Caco-2 (cell line): ENCODE data around the gene ILF2. TPM values are rescaled to one million over a fixed set of nuclear protein-coding genes. Genes with fewer than 3 reads are reported as not detected.

Experiments
- BruUV-seq: library from RNA; stranded (reverse); fragments of 400-500 nt; replicated peaks from 2 replicates; lab custom pipeline; 2021; lab: Mats Ljungman, UMichigan
- CTCF ChIA-PET: fragments of 300-600 bp; sonication (Branson Sonifier 250); formaldehyde crosslinking; loops from one replicate; lab custom pipeline; 2022; ENCODE audit warnings: antibody characterized with exemption; lab: Charles Lee
- POLR2A ChIA-PET: fragments of 300-600 bp; sonication (Branson Sonifier 250); formaldehyde crosslinking; loops from one replicate; lab custom pipeline; 2022; ENCODE audit warnings: antibody characterized with exemption; lab: Charles Lee
- DNase-seq, 2 experiments: peaks; one replicate each; pipeline versions ENCODE4 v3.0.0 to v3.0.0-alpha.2; 2020 to 2022
- H3K27me3 ChIP-seq: replicated peaks from 2 replicates; pipeline ENCODE4 v1.6.0; 2011; ENCODE audit warnings: low read length; ENCODE audit not compliant: control insufficient read depth, insufficient read depth
- H3K36me3 ChIP-seq: 2 replicates; pipeline ENCODE4 v1.5.1; 2011; ENCODE audit warnings: low read length; ENCODE audit not compliant: control insufficient read depth, insufficient read depth
- H3K4me1 ChIP-seq: fragments of 250-450 bp; sonication (Bioruptor Pico); 2 replicates; pipeline ENCODE4 v1.5.1; 2020; ENCODE audit warnings: mild to moderate bottlenecking
- H3K4me3 ChIP-seq: 2 replicates; pipeline ENCODE4 v1.5.1; 2011; ENCODE audit warnings: low read depth, mild to moderate bottlenecking, control low read depth, low read length
- H3K9me3 ChIP-seq: fragments of 250-450 bp; sonication (Bioruptor Pico); 2 replicates; pipeline ENCODE4 v1.5.1; 2020; ENCODE audit warnings: mild to moderate bottlenecking, moderate library complexity
- H3K27ac Mint-ChIP-seq: one replicate; pipeline ENCODE4 v1.8.0; 2022; ENCODE audit warnings: mixed read lengths; ENCODE audit not compliant: unreplicated experiment
- H3K27me3 Mint-ChIP-seq: one replicate; pipeline ENCODE4 v1.8.0; 2022; ENCODE audit warnings: mixed read lengths; ENCODE audit not compliant: insufficient read depth, unreplicated experiment
- H3K36me3 Mint-ChIP-seq: one replicate; pipeline ENCODE4 v1.8.0; 2022; ENCODE audit warnings: mild to moderate bottlenecking, mixed read lengths; ENCODE audit not compliant: insufficient read depth, unreplicated experiment
- H3K4me1 Mint-ChIP-seq: one replicate; pipeline ENCODE4 v1.8.0; 2022; ENCODE audit warnings: low read depth, mixed read lengths; ENCODE audit not compliant: unreplicated experiment
- H3K4me3 Mint-ChIP-seq: one replicate; pipeline ENCODE4 v1.8.0; 2022; ENCODE audit warnings: mild to moderate bottlenecking, moderate library complexity, mixed read lengths; ENCODE audit not compliant: unreplicated experiment
- H3K9me3 Mint-ChIP-seq: one replicate; pipeline ENCODE4 v1.8.0; 2022; ENCODE audit warnings: mixed read lengths; ENCODE audit not compliant: unreplicated experiment
- CTCF ChIP-seq, 2 experiments: fragments of 200-600 bp in 1 of 2; IDR thresholded peaks; 1 replicate in 1 of 2; 2 replicates in 1 of 2; pipeline versions ENCODE4 v1.5.1 to v1.8.0; 2011 to 2022; ENCODE audit warnings: antibody characterized with exemption in 1 of 2, control low read depth in 1 of 2, inconsistent platforms in 1 of 2, low read depth in 1 of 2, low read length in 1 of 2, mild to moderate bottlenecking in 1 of 2, moderate library complexity in 1 of 2; ENCODE audit not compliant: insufficient read depth in 1 of 2, severe bottlenecking in 1 of 2, unreplicated experiment in 1 of 2
- intact Hi-C: fragments of 100-400 bp; cut with micrococcal nuclease; formaldehyde crosslinking; loops from one replicate; pipeline ENCODE4 v1.10.0; 2022; ENCODE audit not compliant: unreplicated experiment
- total RNA-seq: library from RNA; stranded (reverse); gene quantifications from 2 replicates; pipeline ENCODE4 v1.2.3, GENCODE V29; 2022

Gene ILF2
- total RNA-seq, 1 experiment from 2014 or later: 287 TPM

- no peak overlapping the region for H3K4me3 Mint-ChIP-seq
- intact Hi-C loops: no loop called here
- no peak overlapping the region for H3K27ac Mint-ChIP-seq
- CTCF ChIA-PET: interaction anchor here (1.1 kb wide), 1 partner anchor 36 kb away, joined by 3 read pairs; the partner anchor contains the start of gene S100A13
- peaks cover 7% of the 10 kb centered on the region for H3K4me1 Mint-ChIP-seq
- H3K27me3 Mint-ChIP-seq: no peaks in the 10 kb centered on the region
- TF ChIP-seq CTCF (IDR thresholded peaks at IDR 0.05; ENCODE audit: insufficient read depth in 1 of 2, low read depth in 1 of 2, low read length in 1 of 2, severe bottlenecking in 1 of 2, unreplicated experiment in 1 of 2): no peak
- BruUV-seq: no TSS peak
- POLR2A ChIA-PET: interaction anchor here (0.6 kb wide), 1 partner anchor 37 kb away, joined by 3 read pairs; no protein-coding TSS in a partner anchor
- H3K9me3 ChIP-seq: no peaks in the 10 kb centered on the region
- H3K36me3 Mint-ChIP-seq: peaks cover 14% of the 10 kb centered on the region
- peaks cover 13% of the 10 kb centered on the region for H3K36me3 ChIP-seq
- H3K4me3 ChIP-seq: no peak overlapping the region
- no peaks in the 10 kb centered on the region for H3K27me3 ChIP-seq
- no peak for DNase-seq
- H3K9me3 Mint-ChIP-seq: no peaks in the 10 kb centered on the region
- no peaks in the 10 kb centered on the region for H3K4me1 ChIP-seq
Measured at GRCh38 chr1:153663211-153663610, 7.6 kb downstream of the ILF2 start.

- peaks cover 13% of the 10 kb centered on the region for H3K36me3 ChIP-seq
- H3K27me3 ChIP-seq: no peaks in the 10 kb centered on the region
- intact Hi-C loops: no loop called here
- no peaks in the 10 kb centered on the region for H3K9me3 ChIP-seq
- H3K9me3 Mint-ChIP-seq: no peaks in the 10 kb centered on the region
- TSS peak; percentile 63 for BruUV-seq
- no peak for DNase-seq
- H3K4me3 ChIP-seq: no peak overlapping the region
- peaks cover 14% of the 10 kb centered on the region for H3K36me3 Mint-ChIP-seq
- no peak for TF ChIP-seq CTCF (IDR thresholded peaks at IDR 0.05; ENCODE audit: insufficient read depth in 1 of 2, low read depth in 1 of 2, low read length in 1 of 2, severe bottlenecking in 1 of 2, unreplicated experiment in 1 of 2)
- H3K27me3 Mint-ChIP-seq: no peaks in the 10 kb centered on the region
- ChIA-PET POLR2A (no interaction called here), CTCF (interaction anchor here (1.1 kb wide), 1 partner anchor 35 kb away, joined by 3 read pairs; the partner anchor contains the start of gene S100A13)
- peaks cover 7% of the 10 kb centered on the region for H3K4me1 Mint-ChIP-seq
- H3K4me3 Mint-ChIP-seq: no peak overlapping the region
- no peaks in the 10 kb centered on the region for H3K4me1 ChIP-seq
- H3K27ac Mint-ChIP-seq: no peak overlapping the region
Measured at GRCh38 chr1:153662269-153662668, 8.5 kb downstream of the ILF2 start.

- Histone ChIP-seq H3K4me3 (no peak overlapping the region), H3K9me3 (no peaks in the 10 kb centered on the region), H3K36me3 (peaks cover 11% of the 10 kb centered on the region), H3K4me1 (no peaks in the 10 kb centered on the region), H3K27me3 (no peaks in the 10 kb centered on the region)
- BruUV-seq: TSS peak; percentile 6
- intact Hi-C loops: no loop called here
- Mint-ChIP-seq H3K27me3 (no peaks in the 10 kb centered on the region), H3K9me3 (no peaks in the 10 kb centered on the region), H3K4me3 (no peak overlapping the region), H3K36me3 (peaks cover 14% of the 10 kb centered on the region), H3K4me1 (peaks cover 7% of the 10 kb centered on the region), H3K27ac (no peak overlapping the region)
- ChIA-PET CTCF (no interaction called here), POLR2A (interaction anchor here (1.2 kb wide), 1 partner anchor 95 kb away, joined by 3 read pairs; the partner anchor contains the start of gene S100A2)
- DNase-seq: no peak
- no peak for TF ChIP-seq CTCF (IDR thresholded peaks at IDR 0.05; ENCODE audit: insufficient read depth in 1 of 2, low read depth in 1 of 2, low read length in 1 of 2, severe bottlenecking in 1 of 2, unreplicated experiment in 1 of 2)
Measured at GRCh38 chr1:153661111-153661708, 9.6 kb downstream of the ILF2 start.
